ENCODE data around the gene EFCC1.
A peak's percentile ranks its signal among the peaks of the same experiment; 100 is the strongest.
"Not testable (repeated sequence)": the region's sequence is repeated elsewhere in the genome, so short reads cannot be mapped to it uniquely, and the experiment has no call there.

EFCC1 gene

GRCh38 chr3:129070086-129070885, 69.2 kb downstream of the EFCC1 start:
- DNase-seq (ENCODE audit: low read depth): no peak
- Histone ChIP-seq H3K9me3 (ENCODE audit: control insufficient read depth, low read length) (no peaks in the 10 kb centered on the region), H3K27me3 (replicated peaks; ENCODE audit: control insufficient read depth, insufficient read depth, low read length) (peaks cover 13% of the 10 kb centered on the region), H3K4me1 (ENCODE audit: control insufficient read depth, insufficient read depth, low read length) (no peaks in the 10 kb centered on the region), H3K9ac (ENCODE audit: low read length) (no peak overlapping the region), H3K36me3 (ENCODE audit: control insufficient read depth, insufficient read depth, low read length, severe bottlenecking) (no peaks in the 10 kb centered on the region), H3K4me3 (ENCODE audit: low read length) (no peak overlapping the region)

- Histone ChIP-seq H3K36me3 (ENCODE audit: control insufficient read depth, insufficient read depth, low read length, severe bottlenecking) (no peaks in the 10 kb centered on the region), H3K4me1 (ENCODE audit: control insufficient read depth, insufficient read depth, low read length) (no peaks in the 10 kb centered on the region), H3K9ac (ENCODE audit: low read length) (no peak overlapping the region), H3K27me3 (replicated peaks; ENCODE audit: control insufficient read depth, insufficient read depth, low read length) (no peaks in the 10 kb centered on the region), H3K9me3 (ENCODE audit: control insufficient read depth, low read length) (no peaks in the 10 kb centered on the region), H3K4me3 (ENCODE audit: low read length) (no peak overlapping the region)
- DNase-seq (ENCODE audit: low read depth): no peak
Observed at GRCh38 chr3:129077222-129077621, 76.1 kb downstream of the EFCC1 start.

- Histone ChIP-seq H3K9me3 (ENCODE audit: control insufficient read depth, low read length) (no peaks in the 10 kb centered on the region), H3K4me1 (ENCODE audit: control insufficient read depth, insufficient read depth, low read length) (no peaks in the 10 kb centered on the region), H3K27me3 (replicated peaks; ENCODE audit: control insufficient read depth, insufficient read depth, low read length) (no peaks in the 10 kb centered on the region), H3K9ac (ENCODE audit: low read length) (no peak overlapping the region), H3K36me3 (ENCODE audit: control insufficient read depth, insufficient read depth, low read length, severe bottlenecking) (no peaks in the 10 kb centered on the region), H3K4me3 (ENCODE audit: low read length) (no peak overlapping the region)
- DNase-seq (ENCODE audit: low read depth): no peak
Observed at GRCh38 chr3:129078510-129078909, 77.4 kb downstream of the EFCC1 start.

GRCh38 chr3:129081503-129081902, 80.4 kb downstream of the EFCC1 start:
- H3K4me3 ChIP-seq (ENCODE audit: low read length): no peak overlapping the region

GRCh38 chr3:129082026-129082425, 80.9 kb downstream of the EFCC1 start:
- H3K36me3 ChIP-seq (ENCODE audit: control insufficient read depth, insufficient read depth, low read length, severe bottlenecking): no peaks in the 10 kb centered on the region
- no peak overlapping the region for H3K4me3 ChIP-seq (ENCODE audit: low read length)
- no peaks in the 10 kb centered on the region for H3K9me3 ChIP-seq (ENCODE audit: control insufficient read depth, low read length)
- H3K27me3 ChIP-seq (replicated peaks; ENCODE audit: control insufficient read depth, insufficient read depth, low read length): no peaks in the 10 kb centered on the region
- peaks cover under 1% of the 10 kb centered on the region for H3K4me1 ChIP-seq (ENCODE audit: control insufficient read depth, insufficient read depth, low read length)
- DNase-seq (ENCODE audit: low read depth): no peak
- H3K9ac ChIP-seq (ENCODE audit: low read length): no peak overlapping the region

More at GRCh38 chr3:129081503-129081902, 80.4 kb downstream of the EFCC1 start:
- no peaks in the 10 kb centered on the region for H3K36me3 ChIP-seq (ENCODE audit: control insufficient read depth, insufficient read depth, low read length, severe bottlenecking)
- no peaks in the 10 kb centered on the region for H3K9me3 ChIP-seq (ENCODE audit: control insufficient read depth, low read length)
- no peak for DNase-seq (ENCODE audit: low read depth)
- no peaks in the 10 kb centered on the region for H3K4me1 ChIP-seq (ENCODE audit: control insufficient read depth, insufficient read depth, low read length)
- H3K9ac ChIP-seq (ENCODE audit: low read length): no peak overlapping the region
- H3K27me3 ChIP-seq (replicated peaks; ENCODE audit: control insufficient read depth, insufficient read depth, low read length): no peaks in the 10 kb centered on the region

- peaks cover 4% of the 10 kb centered on the region for H3K4me1 ChIP-seq (ENCODE audit: control insufficient read depth, insufficient read depth, low read length)
- no peak for DNase-seq (ENCODE audit: low read depth)
- no peak overlapping the region for H3K9ac ChIP-seq (ENCODE audit: low read length)
- no peaks in the 10 kb centered on the region for H3K36me3 ChIP-seq (ENCODE audit: control insufficient read depth, insufficient read depth, low read length, severe bottlenecking)
- no peak overlapping the region for H3K4me3 ChIP-seq (ENCODE audit: low read length)
- H3K9me3 ChIP-seq (ENCODE audit: control insufficient read depth, low read length): no peaks in the 10 kb centered on the region
- H3K27me3 ChIP-seq (replicated peaks; ENCODE audit: control insufficient read depth, insufficient read depth, low read length): no peaks in the 10 kb centered on the region
Observed at GRCh38 chr3:129084501-129084900, 83.4 kb downstream of the EFCC1 start.

- no peak overlapping the region for H3K4me3 ChIP-seq (ENCODE audit: low read length)
- peaks cover 4% of the 10 kb centered on the region for H3K4me1 ChIP-seq (ENCODE audit: control insufficient read depth, insufficient read depth, low read length)
- H3K27me3 ChIP-seq (replicated peaks; ENCODE audit: control insufficient read depth, insufficient read depth, low read length): no peaks in the 10 kb centered on the region
- no peaks in the 10 kb centered on the region for H3K36me3 ChIP-seq (ENCODE audit: control insufficient read depth, insufficient read depth, low read length, severe bottlenecking)
- no peaks in the 10 kb centered on the region for H3K9me3 ChIP-seq (ENCODE audit: control insufficient read depth, low read length)
- no peak for DNase-seq (ENCODE audit: low read depth)
- H3K9ac ChIP-seq (ENCODE audit: low read length): no peak overlapping the region
Observed at GRCh38 chr3:129085165-129085715, 84.1 kb downstream of the EFCC1 start.

GRCh38 chr3:129085818-129086217, 84.7 kb downstream of the EFCC1 start:
- Histone ChIP-seq H3K9ac (ENCODE audit: low read length) (no peak overlapping the region), H3K9me3 (ENCODE audit: control insufficient read depth, low read length) (no peaks in the 10 kb centered on the region), H3K4me3 (ENCODE audit: low read length) (no peak overlapping the region), H3K36me3 (ENCODE audit: control insufficient read depth, insufficient read depth, low read length, severe bottlenecking) (no peaks in the 10 kb centered on the region), H3K4me1 (ENCODE audit: control insufficient read depth, insufficient read depth, low read length) (peaks cover 4% of the 10 kb centered on the region), H3K27me3 (replicated peaks; ENCODE audit: control insufficient read depth, insufficient read depth, low read length) (no peaks in the 10 kb centered on the region)
- DNase-seq (ENCODE audit: low read depth): no peak

- Histone ChIP-seq H3K4me1 (ENCODE audit: control insufficient read depth, insufficient read depth, low read length) (peaks cover 4% of the 10 kb centered on the region), H3K27me3 (replicated peaks; ENCODE audit: control insufficient read depth, insufficient read depth, low read length) (no peaks in the 10 kb centered on the region), H3K4me3 (ENCODE audit: low read length) (no peak overlapping the region), H3K9me3 (ENCODE audit: control insufficient read depth, low read length) (no peaks in the 10 kb centered on the region), H3K36me3 (ENCODE audit: control insufficient read depth, insufficient read depth, low read length, severe bottlenecking) (peaks cover 11% of the 10 kb centered on the region), H3K9ac (ENCODE audit: low read length) (peak overlapping the region; percentile 42)
- peak; percentile 38 for DNase-seq (ENCODE audit: low read depth)
Observed at GRCh38 chr3:129087138-129087702, 86.1 kb downstream of the EFCC1 start.

- not testable (repeated sequence) for H3K4me1 ChIP-seq (ENCODE audit: control insufficient read depth, insufficient read depth, low read length); DNase-seq (ENCODE audit: low read depth); H3K27me3 ChIP-seq (replicated peaks; ENCODE audit: control insufficient read depth, insufficient read depth, low read length); H3K9ac ChIP-seq (ENCODE audit: low read length); H3K9me3 ChIP-seq (ENCODE audit: control insufficient read depth, low read length); H3K4me3 ChIP-seq (ENCODE audit: low read length)
- peaks cover 14% of the 10 kb centered on the region for H3K36me3 ChIP-seq (ENCODE audit: control insufficient read depth, insufficient read depth, low read length, severe bottlenecking)
Observed at GRCh38 chr3:129087904-129088303, 86.8 kb downstream of the EFCC1 start.

GRCh38 chr3:129088312-129088711, 87.2 kb downstream of the EFCC1 start:
- H3K27me3 ChIP-seq (replicated peaks; ENCODE audit: control insufficient read depth, insufficient read depth, low read length); DNase-seq (ENCODE audit: low read depth); H3K4me1 ChIP-seq (ENCODE audit: control insufficient read depth, insufficient read depth, low read length); H3K9ac ChIP-seq (ENCODE audit: low read length); H3K4me3 ChIP-seq (ENCODE audit: low read length); H3K9me3 ChIP-seq (ENCODE audit: control insufficient read depth, low read length): not testable (repeated sequence)
- H3K36me3 ChIP-seq (ENCODE audit: control insufficient read depth, insufficient read depth, low read length, severe bottlenecking): peaks cover 14% of the 10 kb centered on the region

All from adipocyte (in vitro differentiated cells).